OCI-LY3 (cell line): ENCODE measurements around the gene TMEM205.

Experiments used
- CTCF ChIP-seq: fragments of 200-600, 300-600 bp; sonication (generic); IDR thresholded peaks from 2 replicates; pipeline ENCODE4 v1.5.1; 2014; ENCODE audit warnings: antibody characterized with exemption, low read length, low read depth
- EZH2phosphoT487 ChIP-seq: fragments of 200-600 bp; shearing (Covaris generic); IDR thresholded peaks from 2 replicates; pipeline ENCODE4 v1.6.1; 2018; ENCODE audit warnings: antibody characterized with exemption, mixed run types, low read depth

- no peak for TF ChIP-seq CTCF
- TF ChIP-seq EZH2phosphoT487 = no peak
These were observed 7.4 kb downstream of the TMEM205 start for GRCh38 chr19:11338569-11339253.
